T-helper 17 cell (primary cell): ENCODE results near the gene FAM156A. TPM values are rescaled to one million over a fixed set of nuclear protein-coding genes. Genes with fewer than 3 reads are reported as not detected.
A peak's percentile ranks its signal among the peaks of the same experiment; 100 is the strongest.
"Not testable (repeated sequence)": the region's sequence is repeated elsewhere in the genome, so short reads cannot be mapped to it uniquely, and the experiment has no call there.

Source experiments
- ATAC-seq: fragments of 150-1000 bp; cut with Tn5 transposase; 2 replicates; pipeline ENCODE4 v1.10.0; 2021; ENCODE audit warnings: mild to moderate bottlenecking, moderate library complexity
- DNase-seq, 3 donors: peaks; one replicate each; pipeline versions ENCODE4 v3.0.0 to v3.0.0-alpha.2; 2020 to 2021
- H3K9me3 ChIP-seq: one replicate; pipeline ENCODE4 v1.7.0; 2013; ENCODE audit warnings: low read length, mild to moderate bottlenecking; ENCODE audit not compliant: control insufficient read depth, poor library complexity, severe bottlenecking
- H3K27ac Mint-ChIP-seq: one replicate; pipeline ENCODE4 v1.8.0; 2022; ENCODE audit warnings: mild to moderate bottlenecking, moderate library complexity, mixed read lengths
- H3K27me3 Mint-ChIP-seq: one replicate; pipeline ENCODE4 v1.8.0; 2022; ENCODE audit warnings: mixed read lengths
- H3K36me3 Mint-ChIP-seq: one replicate; pipeline ENCODE4 v1.8.0; 2022; ENCODE audit warnings: low read depth, mixed read lengths
- H3K4me1 Mint-ChIP-seq: one replicate; pipeline ENCODE4 v1.8.0; 2022; ENCODE audit warnings: mild to moderate bottlenecking, mixed read lengths
- H3K4me3 Mint-ChIP-seq: one replicate; pipeline ENCODE4 v1.8.0; 2022; ENCODE audit warnings: mild to moderate bottlenecking, moderate library complexity, mixed read lengths
- total RNA-seq, 4 donors: library from RNA in 2 of 4; stranded (reverse) in 2 of 4; gene quantifications; one replicate each; pipeline ENCODE4 v1.2.3 and lab custom pipeline; 2022 to 2026

The FAM156A gene
- total RNA-seq, 2 donors from 2014 or later = 10.0 to 13.7 TPM

- H3K4me3 Mint-ChIP-seq, DNase-seq, ATAC-seq, H3K4me1 Mint-ChIP-seq, H3K36me3 Mint-ChIP-seq, H3K27ac Mint-ChIP-seq, H3K27me3 Mint-ChIP-seq, H3K9me3 ChIP-seq: not testable (repeated sequence)
Observed at GRCh38 chrX:52945838-52946494, 12.4 kb downstream of the FAM156A start.

- H3K27ac Mint-ChIP-seq, H3K4me1 Mint-ChIP-seq, H3K27me3 Mint-ChIP-seq, H3K36me3 Mint-ChIP-seq, ATAC-seq, H3K9me3 ChIP-seq, H3K4me3 Mint-ChIP-seq, DNase-seq: not testable (repeated sequence)
Observed at GRCh38 chrX:52941728-52942127, 16.6 kb downstream of the FAM156A start.

- H3K27me3 Mint-ChIP-seq, H3K9me3 ChIP-seq, H3K36me3 Mint-ChIP-seq, H3K4me1 Mint-ChIP-seq, DNase-seq, H3K4me3 Mint-ChIP-seq, H3K27ac Mint-ChIP-seq, ATAC-seq: not testable (repeated sequence)
Observed at GRCh38 chrX:52940704-52941103, 17.6 kb downstream of the FAM156A start.

GRCh38 chrX:52935470-52935784, 22.9 kb downstream of the FAM156A start:
- ATAC-seq = peak; percentile 2
- H3K9me3 ChIP-seq, H3K36me3 Mint-ChIP-seq, H3K27me3 Mint-ChIP-seq, DNase-seq: not testable (repeated sequence)
- peak overlapping the region; percentile 95 for H3K4me3 Mint-ChIP-seq
- peaks cover 12% of the 10 kb centered on the region for H3K4me1 Mint-ChIP-seq
- H3K27ac Mint-ChIP-seq = peak overlapping the region; percentile 98

- no peaks in the 10 kb centered on the region for H3K27me3 Mint-ChIP-seq
- H3K27ac Mint-ChIP-seq = peak overlapping the region; percentile 98
- H3K4me1 Mint-ChIP-seq = peaks cover 12% of the 10 kb centered on the region
- H3K9me3 ChIP-seq = no peaks in the 10 kb centered on the region
- H3K36me3 Mint-ChIP-seq = no peaks in the 10 kb centered on the region
- DNase-seq (peak; percentile 74 to 82 (median 80)), ATAC-seq (peak; percentile 95)
- H3K4me3 Mint-ChIP-seq = peak overlapping the region; percentile 95
Observed at GRCh38 chrX:52934704-52935469, 23.4 kb downstream of the FAM156A start.

GRCh38 chrX:52933976-52934703, 24.2 kb downstream of the FAM156A start:
- peaks cover 4% of the 10 kb centered on the region for H3K27me3 Mint-ChIP-seq
- H3K4me1 Mint-ChIP-seq = peaks cover 12% of the 10 kb centered on the region
- peak overlapping the region; percentile 98 for H3K27ac Mint-ChIP-seq
- peak overlapping the region; percentile 95 for H3K4me3 Mint-ChIP-seq
- H3K36me3 Mint-ChIP-seq = no peaks in the 10 kb centered on the region
- DNase-seq = no peak
- H3K9me3 ChIP-seq = no peaks in the 10 kb centered on the region
- ATAC-seq = no peak

- DNase-seq (no peak), ATAC-seq (no peak)
- Mint-ChIP-seq H3K27ac (no peak overlapping the region), H3K4me3 (no peak overlapping the region), H3K27me3 (peaks cover 7% of the 10 kb centered on the region), H3K36me3 (no peaks in the 10 kb centered on the region), H3K4me1 (peaks cover 12% of the 10 kb centered on the region)
- no peaks in the 10 kb centered on the region for H3K9me3 ChIP-seq
Observed at GRCh38 chrX:52933213-52933612, 25.1 kb downstream of the FAM156A start.

GRCh38 chrX:52930214-52930613, 28.1 kb downstream of the FAM156A start:
- ATAC-seq, DNase-seq, H3K27me3 Mint-ChIP-seq, H3K4me3 Mint-ChIP-seq, H3K9me3 ChIP-seq, H3K27ac Mint-ChIP-seq, H3K36me3 Mint-ChIP-seq: not testable (repeated sequence)
- H3K4me1 Mint-ChIP-seq = peaks cover 11% of the 10 kb centered on the region

- Mint-ChIP-seq H3K4me3 (no peak overlapping the region), H3K27ac (no peak overlapping the region), H3K36me3 (no peaks in the 10 kb centered on the region), H3K27me3 (no peaks in the 10 kb centered on the region), H3K4me1 (peaks cover 7% of the 10 kb centered on the region)
- DNase-seq = no peak
- ATAC-seq = no peak
- no peaks in the 10 kb centered on the region for H3K9me3 ChIP-seq
Observed at GRCh38 chrX:52923781-52924241, 34.5 kb downstream of the FAM156A start.

GRCh38 chrX:52914704-52915103, 43.6 kb downstream of the FAM156A start:
- H3K27me3 Mint-ChIP-seq, ATAC-seq, DNase-seq, H3K4me1 Mint-ChIP-seq, H3K4me3 Mint-ChIP-seq, H3K9me3 ChIP-seq, H3K36me3 Mint-ChIP-seq, H3K27ac Mint-ChIP-seq: not testable (repeated sequence)

GRCh38 chrX:52913681-52914080, 44.6 kb downstream of the FAM156A start:
- not testable (repeated sequence) for H3K9me3 ChIP-seq, H3K27ac Mint-ChIP-seq, H3K36me3 Mint-ChIP-seq, ATAC-seq, H3K4me3 Mint-ChIP-seq, H3K4me1 Mint-ChIP-seq, DNase-seq, H3K27me3 Mint-ChIP-seq

GRCh38 chrX:52909313-52909969, 48.9 kb downstream of the FAM156A start:
- not testable (repeated sequence) for DNase-seq, H3K4me3 Mint-ChIP-seq, ATAC-seq, H3K27me3 Mint-ChIP-seq, H3K36me3 Mint-ChIP-seq, H3K9me3 ChIP-seq, H3K27ac Mint-ChIP-seq, H3K4me1 Mint-ChIP-seq

GRCh38 chrX:52907900-52908299, 50.4 kb downstream of the FAM156A start:
- H3K36me3 Mint-ChIP-seq, H3K4me1 Mint-ChIP-seq, H3K27ac Mint-ChIP-seq, DNase-seq, H3K27me3 Mint-ChIP-seq, H3K9me3 ChIP-seq, ATAC-seq, H3K4me3 Mint-ChIP-seq: not testable (repeated sequence)
